GM12865 (cell line): Measurements from ENCODE around the gene CREBL2.

ENCODE experiments used
- DNase-seq: peaks from one replicate; pipeline ENCODE4 v3.0.0; 2010; ENCODE audit warnings: low read depth
- H3K4me3 ChIP-seq: 2 replicates; pipeline ENCODE4 v1.5.1; 2011; ENCODE audit warnings: mild to moderate bottlenecking, low read depth, low read length, control low read depth
- CTCF ChIP-seq: IDR thresholded peaks from 2 replicates; pipeline ENCODE4 v1.5.1; 2011; ENCODE audit warnings: low read length, control low read depth, low read depth, inconsistent platforms; ENCODE audit not compliant: insufficient read depth; ENCODE audit errors: missing control alignments

CREBL2 gene

GRCh38 chr12:12622418-12622817 lies 10.7 kb downstream of the CREBL2 start:
- TF ChIP-seq CTCF: no peak
- DNase-seq: no peak
- no peak overlapping the region for H3K4me3 ChIP-seq

GRCh38 chr12:12624498-12624992 lies 12.9 kb downstream of the CREBL2 start:
- TF ChIP-seq CTCF: no peak
- DNase-seq: no peak
- no peak overlapping the region for H3K4me3 ChIP-seq

- no peak for DNase-seq
- TF ChIP-seq CTCF: no peak
- no peak overlapping the region for H3K4me3 ChIP-seq
These were observed 14.8 kb downstream of the CREBL2 start for GRCh38 chr12:12626471-12626870.

- no peak overlapping the region for H3K4me3 ChIP-seq
- no peak for TF ChIP-seq CTCF
- DNase-seq: no peak
These were observed 15.7 kb downstream of the CREBL2 start for GRCh38 chr12:12627308-12627827.

GRCh38 chr12:12628013-12628412 lies 16.3 kb downstream of the CREBL2 start:
- H3K4me3 ChIP-seq: no peak overlapping the region
- DNase-seq: no peak
- TF ChIP-seq CTCF: no peak

GRCh38 chr12:12630850-12631249 lies 19.2 kb downstream of the CREBL2 start:
- no peak overlapping the region for H3K4me3 ChIP-seq
- TF ChIP-seq CTCF: no peak
- no peak for DNase-seq

GRCh38 chr12:12635651-12636050 lies 24.0 kb downstream of the CREBL2 start:
- DNase-seq: no peak
- no peak for TF ChIP-seq CTCF

More at GRCh38 chr12:12635651-12636050, 24.0 kb downstream of the CREBL2 start:
- no peak overlapping the region for H3K4me3 ChIP-seq
